Effector memory CD8-positive, alpha-beta T cell (primary cell): ENCODE data around the gene TSPAN5.
A peak's percentile ranks its signal among the peaks of the same experiment; 100 is the strongest.
"Not testable (repeated sequence)": the region's sequence is repeated elsewhere in the genome, so short reads cannot be mapped to it uniquely, and the experiment has no call there.

Experiments used
- ATAC-seq: fragments of 150-1000 bp; cut with Tn5 transposase; replicated peaks from 2 replicates; pipeline ENCODE4 v1.10.0; 2021; ENCODE audit warnings: mild to moderate bottlenecking, moderate library complexity
- DNase-seq, 3 experiments: peaks; one replicate each; pipeline ENCODE4 v3.0.0; 2021
- H3K27ac Mint-ChIP-seq, 2 donors: one replicate each; pipeline ENCODE4 v1.8.0; 2022; ENCODE audit warnings: mild to moderate bottlenecking in 2 of 2, mixed read lengths in 2 of 2, moderate library complexity in 2 of 2
- H3K27me3 Mint-ChIP-seq, 2 donors: one replicate each; pipeline ENCODE4 v1.8.0; 2022; ENCODE audit warnings: mixed read lengths in 2 of 2
- H3K36me3 Mint-ChIP-seq: one replicate; pipeline ENCODE4 v1.8.0; 2022; ENCODE audit warnings: mild to moderate bottlenecking, moderate library complexity, mixed read lengths; ENCODE audit not compliant: insufficient read depth
- H3K4me1 Mint-ChIP-seq, 2 donors: one replicate each; pipeline ENCODE4 v1.8.0; 2022; ENCODE audit warnings: low read depth in 2 of 2, mixed read lengths in 2 of 2
- H3K4me3 Mint-ChIP-seq, 2 donors: one replicate each; pipeline ENCODE4 v1.8.0; 2022; ENCODE audit warnings: mild to moderate bottlenecking in 2 of 2, mixed read lengths in 2 of 2, moderate library complexity in 2 of 2
- H3K9me3 Mint-ChIP-seq, 2 donors: one replicate each; pipeline ENCODE4 v1.8.0; 2022; ENCODE audit warnings: mixed read lengths in 2 of 2

Gene TSPAN5

GRCh38 chr4:98479590-98479989, 178.8 kb downstream of the TSPAN5 start:
- DNase-seq, H3K27me3 Mint-ChIP-seq, ATAC-seq, H3K9me3 Mint-ChIP-seq, H3K4me3 Mint-ChIP-seq, H3K27ac Mint-ChIP-seq: not testable (repeated sequence)
- H3K36me3 Mint-ChIP-seq, result peaks cover 11% of the 10 kb centered on the region
- peaks cover 10 to 28% of the 10 kb centered on the region in 2 donors for H3K4me1 Mint-ChIP-seq

GRCh38 chr4:98476891-98477290, 181.5 kb downstream of the TSPAN5 start:
- no peak for ATAC-seq
- no peak for DNase-seq
- Mint-ChIP-seq H3K4me3 (no peak overlapping the region), H3K36me3 (peaks cover 18% of the 10 kb centered on the region), H3K4me1 (peaks cover 4 to 5% of the 10 kb centered on the region in 2 donors), H3K27me3 (no peaks in the 10 kb centered on the region), H3K27ac (no peak overlapping the region), H3K9me3 (no peaks in the 10 kb centered on the region)

- Mint-ChIP-seq H3K27ac (no peak overlapping the region), H3K27me3 (no peaks in the 10 kb centered on the region), H3K4me3 (no peak overlapping the region), H3K4me1 (peaks cover 15 to 16% of the 10 kb centered on the region in 2 donors), H3K9me3 (no peaks in the 10 kb centered on the region), H3K36me3 (peaks cover 24% of the 10 kb centered on the region)
- DNase-seq (no peak), ATAC-seq (no peak)
Measured at GRCh38 chr4:98474408-98474844, 184.0 kb downstream of the TSPAN5 start.

- Mint-ChIP-seq H3K27ac (no peak overlapping the region), H3K4me3 (no peak overlapping the region), H3K9me3 (no peaks in the 10 kb centered on the region), H3K27me3 (no peaks in the 10 kb centered on the region), H3K4me1 (peaks cover 15 to 21% of the 10 kb centered on the region in 2 donors), H3K36me3 (peaks cover 24% of the 10 kb centered on the region)
- no peak for DNase-seq
- ATAC-seq, result no peak
Measured at GRCh38 chr4:98473046-98473445, 185.4 kb downstream of the TSPAN5 start.

GRCh38 chr4:98470831-98471230, 187.6 kb downstream of the TSPAN5 start:
- Mint-ChIP-seq H3K4me3 (peak overlapping the region; percentile 29 to 38), H3K36me3 (peaks cover 22% of the 10 kb centered on the region), H3K4me1 (peaks cover 21 to 30% of the 10 kb centered on the region in 2 donors), H3K27ac (peak overlapping the region; percentile 2 to 58), H3K9me3 (no peaks in the 10 kb centered on the region), H3K27me3 (no peaks in the 10 kb centered on the region)
- no peak for DNase-seq
- ATAC-seq, result no peak

- H3K27me3 Mint-ChIP-seq, result no peaks in the 10 kb centered on the region
- ATAC-seq, result no peak
- peaks cover 18% of the 10 kb centered on the region for H3K36me3 Mint-ChIP-seq
- peak overlapping the region in 1 of 2 donors; percentile 29 for H3K4me3 Mint-ChIP-seq
- peaks cover 21 to 30% of the 10 kb centered on the region in 2 donors for H3K4me1 Mint-ChIP-seq
- no peaks in the 10 kb centered on the region for H3K9me3 Mint-ChIP-seq
- no peak for DNase-seq
- H3K27ac Mint-ChIP-seq, result peak overlapping the region; percentile 2 to 19
Measured at GRCh38 chr4:98470366-98470765, 188.0 kb downstream of the TSPAN5 start.

GRCh38 chr4:98469771-98470170, 188.6 kb downstream of the TSPAN5 start:
- Mint-ChIP-seq H3K4me1 (peaks cover 21 to 30% of the 10 kb centered on the region in 2 donors), H3K4me3 (no peak overlapping the region), H3K27ac (peak overlapping the region; percentile 19 to 29), H3K36me3 (peaks cover 16% of the 10 kb centered on the region), H3K9me3 (no peaks in the 10 kb centered on the region), H3K27me3 (no peaks in the 10 kb centered on the region)
- DNase-seq, result no peak
- no peak for ATAC-seq

GRCh38 chr4:98468709-98469108, 189.7 kb downstream of the TSPAN5 start:
- Mint-ChIP-seq H3K27ac (peak overlapping the region in 1 of 2 donors; percentile 51), H3K27me3 (no peaks in the 10 kb centered on the region), H3K4me3 (no peak overlapping the region), H3K9me3 (no peaks in the 10 kb centered on the region), H3K36me3 (peaks cover 16% of the 10 kb centered on the region), H3K4me1 (peaks cover 21 to 30% of the 10 kb centered on the region in 2 donors)
- DNase-seq (no peak), ATAC-seq (no peak)

- peak overlapping the region; percentile 77 to 79 for H3K4me3 Mint-ChIP-seq
- H3K4me1 Mint-ChIP-seq, result peaks cover 21 to 30% of the 10 kb centered on the region in 2 donors
- peak overlapping the region; percentile 16 to 49 for H3K27ac Mint-ChIP-seq
- ATAC-seq (peak; percentile 95), DNase-seq (peak; percentile 52 to 56 (median 53))
- H3K27me3 Mint-ChIP-seq, result no peaks in the 10 kb centered on the region
- H3K9me3 Mint-ChIP-seq, result no peaks in the 10 kb centered on the region
- H3K36me3 Mint-ChIP-seq, result peaks cover 15% of the 10 kb centered on the region
Measured at GRCh38 chr4:98467627-98468072, 190.8 kb downstream of the TSPAN5 start.

- Mint-ChIP-seq H3K9me3 (no peaks in the 10 kb centered on the region), H3K36me3 (peaks cover 9% of the 10 kb centered on the region), H3K27me3 (no peaks in the 10 kb centered on the region), H3K4me3 (peak overlapping the region; percentile 77 to 79), H3K27ac (peak overlapping the region in 1 of 2 donors; percentile 16), H3K4me1 (peaks cover 21 to 26% of the 10 kb centered on the region in 2 donors)
- no peak for DNase-seq
- no peak for ATAC-seq
Measured at GRCh38 chr4:98466868-98467599, 191.4 kb downstream of the TSPAN5 start.

- Mint-ChIP-seq H3K4me1 (peaks cover 5% of the 10 kb centered on the region in 2 donors), H3K4me3 (no peak overlapping the region)
- no peak for ATAC-seq
Measured at GRCh38 chr4:98462487-98462886, 195.9 kb downstream of the TSPAN5 start.

GRCh38 chr4:98461121-98461865, 197.1 kb downstream of the TSPAN5 start:
- H3K4me3 Mint-ChIP-seq, H3K27ac Mint-ChIP-seq: not testable (repeated sequence)

More at GRCh38 chr4:98462487-98462886, 195.9 kb downstream of the TSPAN5 start:
- H3K36me3 Mint-ChIP-seq, result no peaks in the 10 kb centered on the region
- H3K9me3 Mint-ChIP-seq, result peaks cover 0 to 6% of the 10 kb centered on the region in 2 donors
- H3K27ac Mint-ChIP-seq, result no peak overlapping the region
- DNase-seq, result no peak
- H3K27me3 Mint-ChIP-seq, result no peaks in the 10 kb centered on the region

GRCh38 chr4:98457422-98457821, 201.0 kb downstream of the TSPAN5 start:
- H3K4me3 Mint-ChIP-seq, ATAC-seq, H3K36me3 Mint-ChIP-seq, DNase-seq, H3K4me1 Mint-ChIP-seq, H3K9me3 Mint-ChIP-seq, H3K27me3 Mint-ChIP-seq: not testable (repeated sequence)
- H3K27ac Mint-ChIP-seq, result peak overlapping the region in 1 of 2 donors; percentile 29

More at GRCh38 chr4:98461121-98461865, 197.1 kb downstream of the TSPAN5 start:
- not testable (repeated sequence) for H3K27me3 Mint-ChIP-seq, H3K4me1 Mint-ChIP-seq, ATAC-seq, H3K9me3 Mint-ChIP-seq, H3K36me3 Mint-ChIP-seq, DNase-seq
